Activated T-helper 1 cell treated with anti-CD3 and anti-CD28 coated beads, Interleukin-2, amount 50 U/mL, for 16 hours (primary cell): ENCODE data around the gene PIRT.
"Not testable (repeated sequence)": the region's sequence is repeated elsewhere in the genome, so short reads cannot be mapped to it uniquely, and the experiment has no call there.

ENCODE experiments used
- DNase-seq, 2 donors: peaks; one replicate each; pipeline ENCODE4 v3.0.0-alpha.2; 2020; ENCODE audit warnings: low read depth in 1 of 2, low spot score in 1 of 2

Gene PIRT

DNA sequence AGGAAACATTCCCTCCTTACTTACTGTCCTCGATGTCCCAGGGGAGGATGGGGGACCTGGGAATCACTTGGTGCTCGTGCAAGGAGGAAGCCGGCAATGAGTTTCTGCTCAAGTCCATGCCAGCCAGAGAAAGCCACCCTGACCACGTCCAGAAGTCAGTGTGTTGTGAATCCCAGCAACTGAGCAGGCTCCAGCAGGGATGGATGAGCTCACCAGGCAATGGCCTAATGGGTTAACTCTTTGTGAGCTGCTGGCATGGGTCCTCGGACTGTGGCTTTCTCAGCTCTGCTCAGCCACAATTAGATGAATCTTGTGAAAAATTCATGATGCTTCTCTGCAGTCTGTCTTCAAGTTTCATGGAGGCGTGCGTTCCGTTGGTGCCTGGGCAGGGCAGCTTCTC is at the start of gene PIRT:
PIRT (minus strand) TSS at position 167 of the 400 bp plus-strand sequence. CDS start 12,442 bp downstream, outside the sequence.
- no peak for DNase-seq

DNA sequence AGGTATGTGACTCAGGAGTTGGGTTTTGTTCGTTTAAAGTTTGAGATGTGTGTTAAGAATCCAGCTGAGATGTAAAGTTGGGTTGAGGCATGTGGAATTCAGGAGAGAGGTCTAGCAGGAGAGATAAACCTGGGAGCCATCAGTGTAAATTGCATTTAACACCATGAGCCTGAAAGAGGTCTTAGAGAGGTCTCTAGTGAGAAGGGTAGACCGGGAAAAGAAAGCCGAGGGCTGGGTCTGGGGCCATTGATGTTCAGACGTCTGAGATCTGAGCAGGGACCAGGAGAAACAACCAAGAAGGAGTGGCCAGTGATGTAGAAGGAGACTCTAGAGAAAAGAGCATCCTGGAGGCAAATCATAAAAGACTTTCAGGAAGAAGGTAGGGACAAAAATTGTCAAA is 44.1 kb upstream of the PIRT start:
- DNase-seq, result no peak

DNA sequence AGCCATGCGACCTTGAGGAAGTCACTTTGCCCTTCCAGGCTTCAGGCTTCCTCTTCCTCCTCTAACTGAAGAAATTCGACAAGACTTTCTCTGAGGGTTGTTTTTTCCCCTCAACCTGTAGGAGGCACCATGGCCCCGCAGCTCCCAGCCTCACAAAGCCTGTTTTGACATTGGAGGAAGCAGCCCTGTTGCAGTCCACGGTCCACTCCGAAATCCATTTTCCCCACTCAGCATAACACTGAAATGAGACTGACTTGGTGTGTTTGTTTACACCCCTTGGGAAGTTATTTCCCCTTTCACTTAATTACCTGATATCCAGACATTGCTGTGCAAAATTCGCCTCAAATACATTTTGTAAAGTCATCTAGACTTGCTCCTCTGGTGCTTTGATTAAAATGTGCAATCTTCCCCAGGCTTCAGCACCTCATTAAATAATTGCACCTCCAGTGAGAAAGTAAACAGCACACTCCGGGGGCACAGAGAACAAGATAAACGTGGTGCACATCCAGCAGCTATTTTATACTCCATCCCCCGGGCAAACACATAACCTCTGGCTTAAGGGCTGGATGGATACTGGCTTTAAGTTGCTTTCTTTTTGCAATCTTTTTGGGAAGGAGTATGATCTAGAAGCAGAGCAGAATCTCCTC is 41.4 kb upstream of the PIRT start:
- no peak for DNase-seq

DNA sequence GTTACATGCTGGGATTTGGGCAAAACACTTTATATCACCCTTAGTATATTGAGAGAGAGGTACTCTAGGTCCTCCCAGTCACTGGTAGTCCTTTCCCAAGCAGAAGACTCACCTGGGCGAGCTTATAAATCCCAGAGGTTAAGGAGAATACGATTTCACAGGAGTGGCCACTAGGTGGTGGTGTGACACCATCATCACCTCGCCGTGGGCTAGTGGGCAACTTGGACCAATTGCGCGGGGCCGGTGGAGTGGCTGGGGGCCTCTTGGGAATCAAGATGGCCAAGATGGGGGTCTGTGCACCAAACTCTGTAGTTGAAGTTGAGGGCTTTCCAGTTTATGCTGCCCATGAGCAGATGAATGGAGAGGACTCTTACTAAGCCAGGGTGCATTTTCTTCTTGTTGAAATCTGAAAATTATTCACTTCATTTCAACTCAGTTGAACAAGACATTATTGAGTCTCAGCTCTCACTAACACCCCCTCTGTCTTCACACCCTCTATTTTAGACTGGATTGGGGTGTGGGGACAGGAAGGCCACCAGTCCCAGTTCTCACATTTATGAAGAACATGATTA is 38.2 kb upstream of the PIRT start:
- no peak for DNase-seq

DNA sequence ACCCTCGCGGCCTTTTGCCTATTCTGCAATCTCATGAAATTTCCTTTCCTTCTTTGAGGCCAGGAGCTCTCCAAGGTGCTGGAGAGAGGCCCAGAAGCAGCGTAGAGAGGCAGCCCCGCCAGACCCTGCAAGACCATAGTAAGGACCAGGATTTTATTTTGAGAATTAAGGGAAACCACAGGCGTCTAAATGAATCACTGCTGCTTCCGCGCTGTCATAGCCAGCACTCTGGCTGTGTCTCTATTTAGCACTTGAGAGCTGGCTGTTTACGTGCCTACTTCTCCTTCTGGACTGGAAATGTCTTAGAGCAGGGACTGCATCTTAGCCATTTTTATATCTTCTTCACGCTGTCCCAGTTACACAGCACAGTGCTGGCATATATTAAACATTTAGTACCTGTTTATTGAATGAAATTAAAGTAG is 37.6 kb upstream of the PIRT start:
- no peak for DNase-seq

DNA sequence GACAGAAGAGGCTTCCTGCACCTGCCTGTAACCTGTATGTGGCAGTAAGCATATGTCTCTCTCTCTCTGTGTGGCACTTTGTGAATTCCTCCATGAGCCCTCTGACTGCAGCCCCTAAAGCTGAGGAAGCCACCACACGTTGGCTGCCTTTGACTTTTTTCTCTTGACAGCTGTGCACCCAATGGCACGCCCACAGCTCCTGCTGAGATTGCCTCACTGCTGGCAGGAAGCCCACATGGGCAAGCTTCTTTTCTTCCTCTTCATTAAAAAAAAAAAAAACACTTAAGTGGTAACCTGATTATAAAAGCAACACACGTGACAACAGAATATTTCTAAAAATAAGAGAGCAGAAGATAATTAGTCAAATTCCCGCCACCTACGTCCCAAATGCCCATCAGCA is 34.0 kb upstream of the PIRT start:
- no peak for DNase-seq

DNA sequence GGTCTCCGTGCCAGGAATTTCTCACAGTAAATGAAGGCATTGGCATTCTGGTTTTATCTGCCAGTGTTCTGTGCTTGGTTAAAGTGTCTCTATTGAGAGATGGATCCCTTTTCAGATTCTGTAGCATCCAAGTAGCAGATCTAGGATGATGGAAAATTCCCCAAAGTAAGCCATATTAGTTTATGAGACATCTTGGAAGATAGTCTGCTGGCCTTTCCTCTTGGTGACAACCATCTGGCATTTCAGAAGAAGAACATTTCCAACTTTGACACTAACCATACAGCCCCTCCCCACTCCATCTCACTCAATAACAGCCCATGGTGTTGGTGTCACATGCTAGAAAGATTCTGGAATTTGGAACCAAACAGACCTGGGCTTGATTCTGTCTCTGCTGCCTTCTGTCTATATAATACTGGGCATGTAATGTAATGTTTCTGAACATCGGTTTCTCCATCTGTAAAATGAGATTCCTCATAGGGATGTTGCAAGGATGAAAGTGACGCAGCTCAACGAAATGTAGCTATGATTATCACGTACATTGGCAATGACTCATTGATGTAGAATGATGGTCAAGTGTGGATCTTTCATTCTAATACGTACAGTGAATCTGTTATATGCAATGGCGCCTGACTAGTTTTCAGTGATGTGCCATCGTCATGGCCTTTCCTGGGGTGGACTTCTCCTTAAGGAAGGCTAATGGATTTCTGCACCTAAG is 32.6 kb upstream of the PIRT start:
- DNase-seq, result no peak

DNA sequence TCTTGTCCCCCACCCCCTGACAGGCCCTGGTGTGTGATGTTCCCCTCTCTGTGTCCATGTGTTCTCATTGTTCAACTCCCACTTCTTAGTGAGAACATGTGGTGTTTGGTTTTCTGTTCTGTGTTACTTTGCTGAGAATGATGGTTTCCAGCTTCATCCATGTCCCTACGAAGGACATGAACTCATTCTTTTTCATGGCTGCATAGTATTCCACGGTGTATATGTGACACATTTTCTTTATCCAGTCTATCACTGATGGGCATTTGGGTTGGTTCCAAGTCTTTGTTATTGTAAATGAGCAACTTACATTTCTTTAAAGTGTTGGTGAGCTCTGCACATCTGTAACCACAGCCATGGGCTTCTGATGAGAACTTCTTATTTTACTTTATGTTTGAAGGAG is 30.9 kb upstream of the PIRT start:
- not testable (repeated sequence) for DNase-seq

DNA sequence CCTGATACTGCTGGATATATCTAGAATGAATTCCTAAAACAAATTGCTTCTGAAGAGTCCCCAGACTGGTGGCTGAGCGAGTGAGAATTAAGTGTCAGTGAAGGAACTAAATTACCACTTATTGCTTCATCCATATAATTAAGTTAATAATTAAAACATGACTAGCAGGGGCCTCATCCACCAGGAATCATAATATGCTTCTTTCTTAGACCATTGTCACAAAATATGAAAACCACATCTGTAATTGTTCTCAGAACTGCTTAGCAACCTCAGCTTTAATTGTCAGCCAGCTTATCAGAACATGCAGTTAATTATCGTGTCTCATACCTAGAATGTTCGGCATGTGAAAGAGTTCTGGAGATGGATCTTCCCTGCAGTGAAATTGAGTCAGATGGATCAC is 21.2 kb upstream of the PIRT start:
- no peak for DNase-seq

DNA sequence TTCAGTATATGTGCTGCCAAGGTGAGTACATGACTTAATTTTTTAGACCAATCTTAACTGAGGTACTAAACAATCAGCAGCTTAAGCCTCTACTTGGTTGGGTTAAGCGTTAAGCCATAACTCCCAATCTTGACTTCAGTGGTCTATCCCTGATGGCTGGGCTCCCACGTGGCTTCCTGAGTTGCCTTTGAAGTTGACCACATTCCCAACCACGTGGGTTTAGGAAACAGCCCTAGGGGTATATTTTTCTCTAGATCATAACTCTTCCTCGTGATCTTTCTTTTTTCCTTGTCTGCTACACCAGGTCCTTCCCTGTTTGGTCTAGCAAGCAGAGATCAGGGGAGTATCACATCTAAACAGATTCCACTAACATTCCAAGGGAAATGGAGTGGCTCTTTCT is 20.1 kb upstream of the PIRT start:
- no peak for DNase-seq

DNA sequence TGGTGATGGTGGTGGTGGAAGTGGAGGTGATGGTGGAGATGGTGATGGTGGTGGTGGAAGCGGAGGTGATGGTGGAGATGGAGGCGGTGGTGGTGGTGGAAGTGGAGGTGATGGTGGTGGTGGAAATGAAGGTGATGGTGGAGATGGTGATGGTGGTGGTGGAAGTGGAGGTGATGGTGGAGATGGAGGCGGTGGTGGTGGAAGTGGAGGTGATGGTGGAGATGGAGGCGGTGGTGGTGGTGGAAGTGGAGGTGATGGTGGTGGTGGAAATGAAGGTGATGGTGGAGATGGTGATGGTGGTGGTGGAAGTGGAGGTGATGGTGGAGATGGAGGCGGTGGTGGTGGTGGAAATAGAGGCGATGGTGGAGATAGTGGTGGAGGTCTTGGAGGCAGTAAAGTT is 8.7 kb upstream of the PIRT start:
- DNase-seq, result not testable (repeated sequence)

DNA sequence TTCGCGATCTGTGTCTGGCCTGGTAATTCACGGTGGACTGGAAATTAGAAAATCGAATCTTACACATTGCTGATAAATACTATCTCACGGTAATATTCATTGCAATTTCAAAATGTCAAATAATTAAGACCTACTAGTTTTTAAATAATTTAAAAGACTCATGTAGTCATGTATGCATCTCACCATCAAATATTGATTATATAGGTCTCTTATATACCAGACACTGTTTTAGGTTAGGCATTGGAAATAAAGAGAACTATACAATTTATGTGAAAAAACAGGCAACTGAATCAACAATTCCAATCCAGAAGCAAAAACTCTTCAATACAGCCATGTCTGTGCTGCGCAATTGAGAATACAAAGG is 7.5 kb upstream of the PIRT start:
- no peak for DNase-seq

DNA sequence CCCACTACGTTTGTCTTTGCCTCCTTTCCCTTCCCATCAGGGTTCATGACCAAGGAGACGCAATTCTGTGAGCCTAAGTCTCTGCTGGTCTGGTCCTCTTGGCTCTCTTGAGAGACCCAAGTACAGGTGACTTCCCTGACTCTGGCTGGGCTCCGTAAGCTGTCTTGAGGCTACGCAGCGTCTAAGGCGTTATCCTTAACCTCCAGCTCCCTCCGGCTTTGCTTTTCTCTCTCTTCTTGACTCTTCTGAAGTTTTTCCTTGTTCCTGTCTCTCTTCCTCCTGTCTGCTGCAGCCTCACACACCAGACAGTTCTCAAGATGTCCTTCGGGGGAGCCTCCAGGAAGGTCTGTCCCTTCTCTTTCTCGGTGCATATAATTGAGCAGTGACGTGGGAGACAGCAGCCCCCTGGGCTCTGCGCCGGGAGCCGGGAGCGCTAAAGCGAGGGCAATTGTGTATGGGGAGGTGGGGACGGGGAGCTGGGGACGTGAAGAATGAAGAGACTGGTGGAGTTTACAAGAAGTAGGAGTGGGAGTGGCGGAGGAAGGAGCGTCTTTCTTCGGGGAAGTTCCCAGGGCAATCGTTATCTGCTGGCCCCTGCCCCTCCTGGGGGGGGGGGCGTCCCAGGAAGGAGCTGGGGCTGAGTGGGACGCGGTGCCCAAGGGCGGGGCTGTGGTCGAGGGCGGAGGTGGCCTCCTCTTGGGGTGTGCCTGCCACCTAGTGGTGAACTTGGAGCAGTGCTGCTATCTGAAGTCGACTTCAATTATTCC is 6.9 kb upstream of the PIRT start:
- peak; percentile 32 to 42 for DNase-seq

DNA sequence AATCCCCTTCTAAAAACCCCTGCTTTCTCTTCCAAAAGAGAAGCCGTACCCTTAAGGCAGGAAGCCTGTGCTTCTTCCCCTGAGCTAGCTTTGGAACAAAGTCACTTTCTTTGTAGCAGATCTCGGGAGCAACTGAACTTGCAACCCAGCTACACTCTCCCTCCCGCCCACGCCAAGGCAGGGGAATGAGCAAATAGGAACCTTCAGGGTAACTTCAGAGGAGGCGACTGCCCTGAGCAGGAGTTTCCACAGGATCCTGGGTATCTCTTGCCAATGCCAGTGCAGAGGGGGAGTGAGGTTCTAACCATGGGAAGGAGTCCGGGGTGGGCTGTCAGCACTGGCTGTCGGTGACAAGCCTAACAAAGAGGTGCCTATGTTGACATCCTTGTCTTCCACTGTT is 5.9 kb upstream of the PIRT start:
- DNase-seq, result no peak

DNA sequence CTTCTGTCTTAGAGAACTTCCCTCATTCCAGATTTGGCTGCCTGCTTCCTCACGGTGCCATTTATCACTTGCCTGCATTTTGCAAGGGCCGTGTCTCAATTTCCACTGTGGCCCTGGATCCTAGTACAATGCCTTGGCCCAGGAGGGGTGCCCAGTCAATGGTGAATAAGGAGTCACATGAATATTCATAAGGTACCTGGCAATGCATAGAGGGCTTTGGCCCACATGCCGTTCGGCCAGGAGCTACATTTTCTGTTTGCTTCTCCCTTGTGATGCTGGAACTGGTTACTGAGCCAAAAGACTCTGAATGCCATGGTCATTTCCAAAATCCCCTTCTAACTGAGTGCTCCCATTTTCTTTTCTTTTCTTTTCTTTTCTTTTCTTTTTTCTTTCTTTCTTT is 4.8 kb upstream of the PIRT start:
- no peak for DNase-seq

DNA sequence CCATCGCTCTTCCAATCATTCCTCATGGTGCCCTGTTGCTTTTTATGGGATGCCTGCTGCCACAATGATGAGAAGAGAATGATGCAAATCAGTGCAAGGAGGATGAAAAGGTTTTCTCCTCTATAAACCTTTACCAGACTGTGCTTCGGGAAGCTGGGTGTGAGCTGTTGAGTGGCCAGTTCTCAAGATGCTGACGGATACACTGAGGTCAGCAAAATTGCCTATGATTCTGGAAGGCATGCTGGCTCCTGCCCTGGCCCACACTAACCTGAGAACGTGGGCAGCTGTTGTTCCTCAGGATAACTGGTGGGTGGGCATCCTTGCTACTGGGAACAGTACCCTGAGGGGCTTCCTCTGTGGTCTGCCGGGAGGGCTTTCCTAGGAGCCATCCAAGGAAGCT is 795 bp upstream of the PIRT start:
- no peak for DNase-seq

DNA sequence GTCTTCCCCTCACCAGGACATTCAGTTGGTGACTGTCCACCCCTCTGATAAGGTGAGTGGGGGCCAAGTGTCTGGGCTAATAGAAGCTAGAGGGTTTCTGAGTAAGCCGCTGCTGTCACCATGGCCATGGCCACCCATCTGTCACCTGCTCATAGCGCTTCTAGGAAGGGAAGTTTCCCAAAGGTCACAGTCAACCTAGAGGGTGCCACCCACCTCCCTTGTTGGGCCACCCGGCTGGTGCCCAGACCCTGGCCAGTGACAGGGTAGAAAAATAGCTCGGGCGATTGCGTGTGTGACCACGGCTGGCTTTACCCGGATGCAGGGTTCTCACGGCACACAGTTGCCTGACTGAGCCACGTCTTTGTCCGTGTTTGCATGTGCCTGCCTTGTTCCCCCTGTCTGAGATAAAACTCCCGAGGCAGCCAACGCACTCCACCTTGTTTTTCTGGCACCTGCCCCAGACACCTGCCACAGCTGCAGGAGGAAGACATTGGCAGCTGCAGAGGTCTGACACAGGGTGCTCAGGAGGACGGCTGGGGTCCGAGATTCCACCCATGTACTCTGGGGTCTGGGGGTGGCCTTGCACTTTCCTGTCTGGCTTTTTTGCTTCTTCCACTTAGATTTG is 809 bp downstream of the PIRT start:
- DNase-seq, result no peak

DNA sequence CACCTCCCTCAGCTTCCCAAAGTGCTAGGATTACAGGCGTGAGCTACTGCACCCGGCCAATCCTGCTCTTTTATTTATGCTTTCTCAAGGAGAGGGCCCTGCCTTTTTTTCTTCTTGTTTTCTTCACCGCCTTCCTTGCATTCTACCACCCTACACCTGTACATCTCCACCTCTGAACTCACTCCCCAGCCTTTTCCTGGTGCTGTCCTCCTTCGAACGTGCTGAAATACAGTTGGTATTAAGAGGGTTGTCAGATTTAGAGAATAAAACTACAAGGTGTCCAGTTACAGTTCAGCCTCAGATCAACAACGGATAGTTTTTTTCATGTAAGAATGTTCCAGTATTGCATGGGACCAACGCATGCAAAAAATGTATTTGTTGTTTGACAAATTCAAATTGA is 1.7 kb downstream of the PIRT start:
- no peak for DNase-seq

DNA sequence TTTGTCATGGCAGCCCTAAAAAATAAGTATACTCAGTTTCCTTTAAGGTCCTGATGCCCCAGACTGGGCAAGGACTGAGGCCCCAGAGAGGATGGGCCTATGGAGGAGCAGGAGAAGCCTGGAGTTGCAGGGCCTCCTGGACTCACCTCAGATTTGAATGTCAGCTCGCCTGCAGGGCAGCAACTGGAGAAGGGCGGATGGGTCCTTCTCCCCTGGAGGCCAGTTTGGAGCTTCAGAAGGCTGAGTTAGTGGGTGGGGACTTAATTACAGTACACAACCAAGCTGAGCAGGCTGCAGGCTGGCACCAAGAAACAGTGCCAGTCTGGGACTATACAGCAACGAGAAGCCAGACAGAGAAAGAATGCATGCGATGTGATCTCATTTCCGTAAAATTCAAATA is 6.2 kb downstream of the PIRT start:
- DNase-seq, result no peak

DNA sequence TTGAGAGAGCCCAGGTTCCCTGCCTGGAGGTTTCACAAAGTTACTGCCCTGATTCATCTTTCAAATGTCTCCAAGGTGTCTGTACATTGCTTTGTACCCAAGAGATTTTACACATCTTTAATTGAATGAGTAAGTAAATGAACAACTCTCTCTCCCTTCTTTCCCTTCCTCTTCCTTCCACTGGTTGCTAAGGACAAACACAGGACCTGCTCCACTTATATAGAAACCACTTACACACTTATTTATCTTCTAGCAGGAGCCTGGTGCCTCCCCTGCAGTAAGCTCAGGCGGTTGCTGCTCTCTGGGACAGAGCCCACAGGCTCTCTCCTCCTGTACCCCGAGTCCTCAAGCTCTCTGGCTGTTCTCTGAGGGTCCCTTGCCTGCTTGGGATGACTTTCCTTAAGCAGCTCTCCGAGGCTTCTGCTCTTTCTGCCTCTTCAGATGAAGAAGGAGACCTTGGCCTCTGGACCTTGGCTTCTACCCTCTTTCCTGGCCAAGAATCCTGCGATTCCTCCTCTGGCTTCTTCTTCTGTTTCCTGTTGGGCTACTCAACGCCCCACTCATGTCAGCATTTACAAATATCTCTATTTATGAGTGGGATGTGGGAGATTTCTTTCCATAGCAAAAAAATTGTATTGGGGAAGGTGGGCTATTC is 9.9 kb downstream of the PIRT start:
- no peak for DNase-seq

DNA sequence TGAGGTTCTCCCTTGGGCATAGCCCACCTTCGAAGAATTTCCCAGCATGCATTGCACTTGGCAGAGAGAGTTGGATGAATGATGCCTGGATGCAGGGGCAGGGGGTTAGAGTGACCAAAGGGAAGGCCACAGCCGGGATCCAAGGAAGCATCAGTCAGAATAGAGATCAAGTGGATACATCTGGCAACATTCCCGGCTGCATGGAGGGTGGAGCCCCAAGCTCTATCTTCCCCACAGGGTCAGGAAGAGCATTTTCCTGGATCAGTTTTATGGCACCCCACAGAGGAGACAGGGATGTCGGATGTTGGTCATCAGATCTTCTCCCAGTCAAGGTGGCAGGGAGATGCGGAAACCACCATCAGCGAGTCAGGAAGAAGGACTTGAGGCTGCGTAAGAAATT is 13.0 kb downstream of the PIRT start:
- DNase-seq, result no peak
